ENCODE measurements around the gene WASF2.
A peak's percentile ranks its signal among the peaks of the same experiment; 100 is the strongest.
"Not testable (repeated sequence)": the region's sequence is repeated elsewhere in the genome, so short reads cannot be mapped to it uniquely, and the experiment has no call there.

WASF2 gene

GRCh38 chr1:27521861-27522431 lies 32.0 kb upstream of the WASF2 start:
- no peak for DNase-seq

GRCh38 chr1:27521336-27521831 lies 31.4 kb upstream of the WASF2 start:
- DNase-seq: no peak

- no peak for DNase-seq
Measured at GRCh38 chr1:27520651-27521050, 30.7 kb upstream of the WASF2 start.

GRCh38 chr1:27519331-27520258 lies 29.6 kb upstream of the WASF2 start:
- DNase-seq: no peak

- no peak for DNase-seq
Measured at GRCh38 chr1:27518808-27519207, 28.8 kb upstream of the WASF2 start.

GRCh38 chr1:27517907-27518718 lies 28.1 kb upstream of the WASF2 start:
- no peak for DNase-seq

- no peak for DNase-seq
Measured at GRCh38 chr1:27517301-27517700, 27.3 kb upstream of the WASF2 start.

GRCh38 chr1:27515626-27516025 lies 25.7 kb upstream of the WASF2 start:
- no peak for DNase-seq

GRCh38 chr1:27513958-27514357 lies 24.0 kb upstream of the WASF2 start:
- no peak for DNase-seq

- DNase-seq: no peak
Measured at GRCh38 chr1:27513528-27513927, 23.6 kb upstream of the WASF2 start.

- no peak for DNase-seq
Measured at GRCh38 chr1:27509127-27510080, 19.4 kb upstream of the WASF2 start.

- no peak for DNase-seq
Measured at GRCh38 chr1:27507960-27508665, 18.1 kb upstream of the WASF2 start.

- DNase-seq: no peak
Measured at GRCh38 chr1:27506703-27507102, 16.7 kb upstream of the WASF2 start.

GRCh38 chr1:27505420-27505680 lies 15.4 kb upstream of the WASF2 start:
- DNase-seq: no peak

- DNase-seq: no peak
Measured at GRCh38 chr1:27504588-27505419, 14.8 kb upstream of the WASF2 start.

GRCh38 chr1:27503844-27504587 lies 14.0 kb upstream of the WASF2 start:
- peak; percentile 50 for DNase-seq

- DNase-seq: no peak
Measured at GRCh38 chr1:27503033-27503432, 13.1 kb upstream of the WASF2 start.

- not testable (repeated sequence) for DNase-seq
Measured at GRCh38 chr1:27501159-27501558, 11.2 kb upstream of the WASF2 start.

- no peak for DNase-seq
Measured at GRCh38 chr1:27499142-27499541, 9.2 kb upstream of the WASF2 start.

- DNase-seq: peak; percentile 79
Measured at GRCh38 chr1:27496604-27497155, 6.7 kb upstream of the WASF2 start.

Measured in fibroblast of skin of right biceps (primary cell).